Caco-2 (cell line): ENCODE measurements around the gene AGXT2. TPM values are rescaled to one million over a fixed set of nuclear protein-coding genes. Genes with fewer than 3 reads are reported as not detected.

Source experiments
- BruUV-seq: library from RNA; stranded (reverse); fragments of 400-500 nt; replicated peaks from 2 replicates; lab custom pipeline; 2021; lab: Mats Ljungman, UMichigan
- CTCF ChIA-PET: fragments of 300-600 bp; sonication (Branson Sonifier 250); formaldehyde crosslinking; loops from one replicate; lab custom pipeline; 2022; ENCODE audit warnings: antibody characterized with exemption; lab: Charles Lee
- POLR2A ChIA-PET: fragments of 300-600 bp; sonication (Branson Sonifier 250); formaldehyde crosslinking; loops from one replicate; lab custom pipeline; 2022; ENCODE audit warnings: antibody characterized with exemption; lab: Charles Lee
- DNase-seq, 2 experiments: peaks; one replicate each; pipeline versions ENCODE4 v3.0.0 to v3.0.0-alpha.2; 2020 to 2022
- H3K27me3 ChIP-seq: replicated peaks from 2 replicates; pipeline ENCODE4 v1.6.0; 2011; ENCODE audit warnings: low read length; ENCODE audit not compliant: control insufficient read depth, insufficient read depth
- H3K36me3 ChIP-seq: 2 replicates; pipeline ENCODE4 v1.5.1; 2011; ENCODE audit warnings: low read length; ENCODE audit not compliant: control insufficient read depth, insufficient read depth
- H3K4me1 ChIP-seq: fragments of 250-450 bp; sonication (Bioruptor Pico); 2 replicates; pipeline ENCODE4 v1.5.1; 2020; ENCODE audit warnings: mild to moderate bottlenecking
- H3K4me3 ChIP-seq: 2 replicates; pipeline ENCODE4 v1.5.1; 2011; ENCODE audit warnings: low read depth, mild to moderate bottlenecking, control low read depth, low read length
- H3K9me3 ChIP-seq: fragments of 250-450 bp; sonication (Bioruptor Pico); 2 replicates; pipeline ENCODE4 v1.5.1; 2020; ENCODE audit warnings: mild to moderate bottlenecking, moderate library complexity
- H3K27ac Mint-ChIP-seq: one replicate; pipeline ENCODE4 v1.8.0; 2022; ENCODE audit warnings: mixed read lengths; ENCODE audit not compliant: unreplicated experiment
- H3K27me3 Mint-ChIP-seq: one replicate; pipeline ENCODE4 v1.8.0; 2022; ENCODE audit warnings: mixed read lengths; ENCODE audit not compliant: insufficient read depth, unreplicated experiment
- H3K36me3 Mint-ChIP-seq: one replicate; pipeline ENCODE4 v1.8.0; 2022; ENCODE audit warnings: mild to moderate bottlenecking, mixed read lengths; ENCODE audit not compliant: insufficient read depth, unreplicated experiment
- H3K4me1 Mint-ChIP-seq: one replicate; pipeline ENCODE4 v1.8.0; 2022; ENCODE audit warnings: low read depth, mixed read lengths; ENCODE audit not compliant: unreplicated experiment
- H3K4me3 Mint-ChIP-seq: one replicate; pipeline ENCODE4 v1.8.0; 2022; ENCODE audit warnings: mild to moderate bottlenecking, moderate library complexity, mixed read lengths; ENCODE audit not compliant: unreplicated experiment
- H3K9me3 Mint-ChIP-seq: one replicate; pipeline ENCODE4 v1.8.0; 2022; ENCODE audit warnings: mixed read lengths; ENCODE audit not compliant: unreplicated experiment
- CTCF ChIP-seq, 2 experiments: fragments of 200-600 bp in 1 of 2; IDR thresholded peaks; 1 replicate in 1 of 2; 2 replicates in 1 of 2; pipeline versions ENCODE4 v1.5.1 to v1.8.0; 2011 to 2022; ENCODE audit warnings: antibody characterized with exemption in 1 of 2, control low read depth in 1 of 2, inconsistent platforms in 1 of 2, low read depth in 1 of 2, low read length in 1 of 2, mild to moderate bottlenecking in 1 of 2, moderate library complexity in 1 of 2; ENCODE audit not compliant: insufficient read depth in 1 of 2, severe bottlenecking in 1 of 2, unreplicated experiment in 1 of 2
- intact Hi-C: fragments of 100-400 bp; cut with micrococcal nuclease; formaldehyde crosslinking; loops from one replicate; pipeline ENCODE4 v1.10.0; 2022; ENCODE audit not compliant: unreplicated experiment
- total RNA-seq: library from RNA; stranded (reverse); gene quantifications from 2 replicates; pipeline ENCODE4 v1.2.3, GENCODE V29; 2022

The AGXT2 gene
- total RNA-seq, 1 experiment from 2014 or later: not detected

- no peaks in the 10 kb centered on the region for H3K9me3 ChIP-seq
- H3K27me3 ChIP-seq: no peaks in the 10 kb centered on the region
- POLR2A ChIA-PET: no interaction called here
- no peaks in the 10 kb centered on the region for H3K36me3 ChIP-seq
- BruUV-seq: no TSS peak
- Mint-ChIP-seq H3K36me3 (peaks cover 16% of the 10 kb centered on the region), H3K27me3 (no peaks in the 10 kb centered on the region), H3K27ac (no peak overlapping the region), H3K9me3 (peaks cover 19% of the 10 kb centered on the region), H3K4me1 (peaks cover 3% of the 10 kb centered on the region), H3K4me3 (no peak overlapping the region)
- no peaks in the 10 kb centered on the region for H3K4me1 ChIP-seq
- no peak overlapping the region for H3K4me3 ChIP-seq
- intact Hi-C loops: no loop called here
- CTCF ChIA-PET: no interaction called here
- TF ChIP-seq CTCF (IDR thresholded peaks at IDR 0.05; ENCODE audit: insufficient read depth in 1 of 2, low read depth in 1 of 2, low read length in 1 of 2, severe bottlenecking in 1 of 2, unreplicated experiment in 1 of 2): no peak
- DNase-seq: no peak
Observed at GRCh38 chr5:34970552-34970951, 77.2 kb downstream of the AGXT2 start.

DNA sequence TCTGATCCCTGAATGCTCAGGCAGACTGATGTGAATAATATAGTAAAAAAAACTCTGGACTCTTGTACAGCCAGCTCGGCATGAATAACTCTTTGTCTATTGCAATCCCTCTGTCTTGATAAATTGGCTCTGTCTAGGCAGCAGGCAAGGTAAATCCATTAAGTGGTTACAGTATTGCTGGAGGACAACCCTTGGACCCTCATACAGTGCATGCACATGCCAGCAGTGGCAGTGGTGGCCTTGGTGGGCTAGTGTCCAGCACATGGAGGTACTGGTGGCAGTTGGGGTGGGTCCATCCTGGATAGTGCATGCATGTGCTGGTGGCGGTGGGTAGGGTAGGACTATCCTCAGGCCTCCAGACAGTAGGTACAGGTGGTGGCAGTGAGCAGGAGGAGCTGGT, 79.5 kb downstream of the AGXT2 start:
- H3K4me1 ChIP-seq: no peaks in the 10 kb centered on the region
- no peak for TF ChIP-seq CTCF (IDR thresholded peaks at IDR 0.05; ENCODE audit: insufficient read depth in 1 of 2, low read depth in 1 of 2, low read length in 1 of 2, severe bottlenecking in 1 of 2, unreplicated experiment in 1 of 2)
- no peaks in the 10 kb centered on the region for H3K36me3 ChIP-seq
- intact Hi-C loops: no loop called here
- Mint-ChIP-seq H3K36me3 (peaks cover 17% of the 10 kb centered on the region), H3K4me1 (no peaks in the 10 kb centered on the region), H3K9me3 (peaks cover 19% of the 10 kb centered on the region), H3K4me3 (no peak overlapping the region), H3K27ac (no peak overlapping the region), H3K27me3 (no peaks in the 10 kb centered on the region)
- BruUV-seq: no TSS peak
- no peak for DNase-seq
- no peaks in the 10 kb centered on the region for H3K9me3 ChIP-seq
- H3K4me3 ChIP-seq: no peak overlapping the region
- no peaks in the 10 kb centered on the region for H3K27me3 ChIP-seq
- ChIA-PET POLR2A (no interaction called here), CTCF (interaction anchor here (0.7 kb wide), 1 partner anchor 38 kb away, joined by 3 read pairs; no protein-coding TSS in a partner anchor)

DNA sequence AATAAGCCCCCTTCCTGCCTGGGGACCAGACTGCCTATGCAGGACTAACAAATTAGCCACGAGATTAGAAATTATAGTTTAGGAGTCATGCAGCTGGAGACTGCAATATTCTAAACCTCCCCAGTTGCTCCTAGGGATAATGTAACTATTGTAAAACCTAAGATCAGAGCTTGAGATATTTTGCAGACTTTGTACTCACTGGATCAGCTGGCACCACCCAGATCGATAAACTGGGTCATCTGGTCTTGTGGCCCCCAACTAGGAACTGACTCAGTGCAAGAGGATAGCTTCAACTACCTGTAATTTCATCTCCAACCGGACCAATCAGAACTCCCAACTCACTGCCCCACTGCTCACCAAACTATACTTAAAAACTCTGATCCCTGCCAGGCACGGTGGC, 80.2 kb downstream of the AGXT2 start:
- Mint-ChIP-seq H3K4me1 (no peaks in the 10 kb centered on the region), H3K27ac (no peak overlapping the region), H3K9me3 (peaks cover 19% of the 10 kb centered on the region), H3K36me3 (peaks cover 17% of the 10 kb centered on the region), H3K27me3 (no peaks in the 10 kb centered on the region), H3K4me3 (no peak overlapping the region)
- Histone ChIP-seq H3K4me3 (no peak overlapping the region), H3K9me3 (no peaks in the 10 kb centered on the region), H3K27me3 (no peaks in the 10 kb centered on the region), H3K4me1 (0 out of 2 replicates have a peak, but pooled peaks cover 3% of the 10 kb centered on the region), H3K36me3 (no peaks in the 10 kb centered on the region)
- intact Hi-C loops: no loop called here
- POLR2A ChIA-PET: interaction anchor here (0.5 kb wide), 1 partner anchor 38 kb away, joined by 6 read pairs; no protein-coding TSS in a partner anchor
- no peak for TF ChIP-seq CTCF (IDR thresholded peaks at IDR 0.05; ENCODE audit: insufficient read depth in 1 of 2, low read depth in 1 of 2, low read length in 1 of 2, severe bottlenecking in 1 of 2, unreplicated experiment in 1 of 2)
- CTCF ChIA-PET: interaction anchor here (0.7 kb wide), 1 partner anchor 37 kb away, joined by 3 read pairs; no protein-coding TSS in a partner anchor
- no TSS peak for BruUV-seq
- no peak for DNase-seq
